HFFc6 (cell line): ENCODE results near the gene C1orf159. TPM values are rescaled to one million over a fixed set of nuclear protein-coding genes. Genes with fewer than 3 reads are reported as not detected.
"Not testable (repeated sequence)": the region's sequence is repeated elsewhere in the genome, so short reads cannot be mapped to it uniquely, and the experiment has no call there.

Experiments
- DNase-seq: peaks from one replicate; pipeline ENCODE4 v3.0.0-alpha.2; 2018
- H3K27ac Mint-ChIP-seq: 2 replicates; pipeline ENCODE4 v1.8.0; 2020; ENCODE audit warnings: mild to moderate bottlenecking, mixed read lengths
- H3K27me3 Mint-ChIP-seq: 2 replicates; pipeline ENCODE4 v1.8.0; 2021; ENCODE audit warnings: mild to moderate bottlenecking, moderate library complexity, mixed read lengths; ENCODE audit not compliant: insufficient read depth
- H3K36me3 Mint-ChIP-seq: 2 replicates; pipeline ENCODE4 v1.8.0; 2021; ENCODE audit warnings: low read depth, mixed read lengths
- H3K4me1 Mint-ChIP-seq: 2 replicates; pipeline ENCODE4 v1.8.0; 2020; ENCODE audit warnings: low read depth, mixed read lengths
- H3K4me3 Mint-ChIP-seq: 2 replicates; pipeline ENCODE4 v1.8.0; 2020; ENCODE audit warnings: mild to moderate bottlenecking, moderate library complexity, mixed read lengths
- H3K9me3 Mint-ChIP-seq: 2 replicates; pipeline ENCODE4 v1.8.0; 2020; ENCODE audit warnings: mild to moderate bottlenecking, mixed read lengths
- total RNA-seq, 6 experiments: library from RNA; stranded (reverse); fragmentation: NEBNext Ultra II Directional; extraction: Animal tissue kit (Norgen Biotek cat#: 25700); gene quantifications; 2 replicates in 1 of 6; 3 replicates in 5 of 6; pipeline ENCODE4 v1.2.3, GENCODE V29; 2021
- TF ChIP-seq, protein P1 (sequence below): fragments of 200-600 bp; sonication (generic); IDR thresholded peaks from 2 replicates; pipeline ENCODE4 v1.5.0; 2021; ENCODE audit warnings: antibody characterized with exemption, mild to moderate bottlenecking

C1orf159 gene
- total RNA-seq, 6 experiments from 2014 or later: 8.7 to 10.3 (median 9.6) TPM

DNA sequence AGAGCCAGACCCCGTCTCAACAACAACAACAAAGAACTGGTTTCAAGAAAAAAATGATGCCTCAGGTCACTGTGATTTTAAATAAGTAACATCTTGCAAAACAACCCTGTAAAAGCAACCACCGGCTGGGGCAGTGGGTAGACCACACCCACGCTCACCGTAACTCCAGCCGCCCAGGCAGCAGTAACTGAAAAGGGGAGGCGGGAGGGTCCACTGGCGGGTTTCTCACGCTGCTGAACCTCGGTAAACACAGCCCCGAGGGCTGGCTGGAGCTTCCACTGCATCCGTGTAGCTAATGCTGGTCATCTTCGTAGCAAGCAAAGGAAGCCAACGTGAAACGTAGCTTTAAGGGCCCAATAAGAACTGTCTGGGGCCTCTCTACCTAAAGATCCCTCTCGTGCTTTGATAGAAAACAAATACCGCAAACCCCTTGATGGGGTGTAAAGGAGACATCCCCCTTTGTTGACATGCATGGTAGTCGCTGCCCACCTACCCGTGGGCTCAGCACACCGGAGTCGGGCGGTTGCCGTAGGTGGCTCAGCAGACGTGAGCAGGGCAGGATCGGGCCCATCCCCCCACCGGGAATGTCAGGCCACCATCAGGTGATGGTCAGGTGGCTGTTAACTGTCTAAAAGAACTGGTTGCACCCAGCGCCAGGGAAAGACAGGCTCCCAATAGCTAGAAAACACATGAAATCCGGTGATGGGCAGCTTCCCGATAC, 4.2 kb downstream of the C1orf159 start:
- Mint-ChIP-seq H3K9me3 (peaks cover 11% of the 10 kb centered on the region), H3K4me3 (no peak overlapping the region), H3K4me1 (peaks cover 8% of the 10 kb centered on the region; the same call in 1 of the 2 replicates), H3K27ac (no peak overlapping the region), H3K36me3 (peaks cover 20% of the 10 kb centered on the region), H3K27me3 (peaks cover 2% of the 10 kb centered on the region; the same call in 1 of the 2 replicates)
- TF ChIP-seq, protein P1, sequence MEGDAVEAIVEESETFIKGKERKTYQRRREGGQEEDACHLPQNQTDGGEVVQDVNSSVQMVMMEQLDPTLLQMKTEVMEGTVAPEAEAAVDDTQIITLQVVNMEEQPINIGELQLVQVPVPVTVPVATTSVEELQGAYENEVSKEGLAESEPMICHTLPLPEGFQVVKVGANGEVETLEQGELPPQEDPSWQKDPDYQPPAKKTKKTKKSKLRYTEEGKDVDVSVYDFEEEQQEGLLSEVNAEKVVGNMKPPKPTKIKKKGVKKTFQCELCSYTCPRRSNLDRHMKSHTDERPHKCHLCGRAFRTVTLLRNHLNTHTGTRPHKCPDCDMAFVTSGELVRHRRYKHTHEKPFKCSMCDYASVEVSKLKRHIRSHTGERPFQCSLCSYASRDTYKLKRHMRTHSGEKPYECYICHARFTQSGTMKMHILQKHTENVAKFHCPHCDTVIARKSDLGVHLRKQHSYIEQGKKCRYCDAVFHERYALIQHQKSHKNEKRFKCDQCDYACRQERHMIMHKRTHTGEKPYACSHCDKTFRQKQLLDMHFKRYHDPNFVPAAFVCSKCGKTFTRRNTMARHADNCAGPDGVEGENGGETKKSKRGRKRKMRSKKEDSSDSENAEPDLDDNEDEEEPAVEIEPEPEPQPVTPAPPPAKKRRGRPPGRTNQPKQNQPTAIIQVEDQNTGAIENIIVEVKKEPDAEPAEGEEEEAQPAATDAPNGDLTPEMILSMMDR: no peak
- no peak for DNase-seq

DNA sequence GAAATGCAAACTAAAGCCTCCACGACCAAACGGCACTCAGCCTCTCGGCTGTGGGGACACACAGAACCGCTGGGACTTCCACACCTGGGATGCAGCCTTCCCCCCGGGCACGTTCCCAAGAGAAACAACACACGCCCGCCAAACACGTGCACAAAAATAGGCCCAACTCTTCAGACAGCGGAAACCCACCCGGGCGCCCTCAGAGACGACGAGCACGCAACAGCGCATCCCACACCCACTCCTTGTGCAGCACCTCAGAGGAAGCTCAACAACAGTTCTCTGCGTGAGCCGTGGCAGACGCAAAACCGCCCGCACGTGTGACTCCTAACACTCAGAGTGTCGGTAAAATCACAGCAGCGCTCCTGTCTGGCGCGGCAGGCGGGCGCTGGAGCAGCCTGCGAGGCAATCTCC, 5.3 kb downstream of the C1orf159 start:
- H3K27me3 Mint-ChIP-seq: peaks cover 2% of the 10 kb centered on the region; the same call in 1 of the 2 replicates

DNA sequence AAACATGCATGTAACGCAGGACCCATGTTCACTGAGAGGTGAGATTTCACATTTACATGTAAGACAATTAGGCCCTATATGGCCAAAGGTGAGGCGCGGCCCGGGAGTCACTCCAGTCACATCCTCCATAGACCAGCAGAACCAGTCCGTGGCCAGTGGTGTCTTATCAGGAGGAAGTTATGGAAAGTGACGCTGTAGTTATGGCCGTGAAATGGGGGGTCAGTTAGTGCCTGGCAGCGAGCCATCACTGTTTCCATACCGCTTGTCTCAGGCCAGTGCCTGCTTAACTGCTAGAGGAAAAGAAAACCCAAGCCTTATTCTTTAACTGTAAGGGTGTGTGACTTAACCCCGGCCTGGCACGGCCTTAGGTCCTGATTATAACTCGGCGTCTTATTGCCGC, 6.1 kb downstream of the C1orf159 start:
- DNase-seq: no peak
- Mint-ChIP-seq H3K4me1 (peaks cover 3% of the 10 kb centered on the region; the same call in 1 of the 2 replicates), H3K27me3 (peaks cover 2% of the 10 kb centered on the region; the same call in 1 of the 2 replicates), H3K36me3 (peaks cover 20% of the 10 kb centered on the region), H3K9me3 (peaks cover 19% of the 10 kb centered on the region), H3K27ac (no peak overlapping the region), H3K4me3 (no peak overlapping the region)
- TF ChIP-seq, protein P1: no peak

More for the DNA sequence above, 5.3 kb downstream of the C1orf159 start:
- DNase-seq: no peak
- Mint-ChIP-seq H3K9me3 (peaks cover 19% of the 10 kb centered on the region), H3K27ac (no peak overlapping the region), H3K4me3 (no peak overlapping the region), H3K4me1 (peaks cover 8% of the 10 kb centered on the region; the same call in 1 of the 2 replicates), H3K36me3 (peaks cover 20% of the 10 kb centered on the region)
- TF ChIP-seq, protein P1: no peak

DNA sequence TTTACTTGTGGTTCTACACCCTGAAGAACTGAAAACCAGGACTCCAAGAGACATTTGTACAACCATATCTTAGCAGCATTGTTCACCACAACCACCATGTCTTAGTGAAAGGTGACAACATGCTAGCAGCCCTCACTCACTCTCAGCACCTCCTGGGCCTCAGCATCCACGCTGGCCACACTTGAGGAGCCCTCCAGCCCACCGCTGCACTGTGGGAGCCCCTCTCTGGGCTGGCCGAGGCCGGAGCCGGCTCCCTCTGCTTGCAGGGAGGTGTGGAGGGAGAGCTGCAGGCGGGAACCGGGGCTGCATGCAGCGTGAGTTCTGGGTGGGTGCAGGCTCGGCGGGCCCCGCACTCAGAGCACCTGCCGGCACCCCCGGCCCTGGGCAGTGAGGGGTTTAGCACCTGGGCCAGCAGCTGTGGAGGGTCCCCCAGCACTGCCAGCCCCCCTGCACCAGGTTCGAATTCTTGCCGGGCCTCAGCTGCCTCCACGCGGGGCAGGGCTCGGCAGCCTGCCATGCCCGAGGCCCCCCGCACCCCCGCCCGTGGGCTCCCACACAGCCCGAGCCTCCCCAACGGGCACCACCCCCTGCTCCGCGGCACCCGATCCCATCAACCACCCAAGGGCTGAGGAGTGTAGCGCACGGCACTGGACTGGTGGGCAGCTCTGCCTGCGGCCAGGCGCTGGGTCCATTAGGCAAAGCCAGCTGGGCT, 9.2 kb downstream of the C1orf159 start:
- no peaks in the 10 kb centered on the region; the same call in 1 of the 2 replicates for H3K27me3 Mint-ChIP-seq
- no peaks in the 10 kb centered on the region; the same call in 1 of the 2 replicates for H3K36me3 Mint-ChIP-seq
- H3K9me3 Mint-ChIP-seq: peaks cover 7% of the 10 kb centered on the region; the same call in 1 of the 2 replicates
- no peaks in the 10 kb centered on the region for H3K4me1 Mint-ChIP-seq
- H3K27ac Mint-ChIP-seq: no peak overlapping the region
- TF ChIP-seq, protein P1: no peak
- no peak overlapping the region for H3K4me3 Mint-ChIP-seq
- no peak for DNase-seq

DNA sequence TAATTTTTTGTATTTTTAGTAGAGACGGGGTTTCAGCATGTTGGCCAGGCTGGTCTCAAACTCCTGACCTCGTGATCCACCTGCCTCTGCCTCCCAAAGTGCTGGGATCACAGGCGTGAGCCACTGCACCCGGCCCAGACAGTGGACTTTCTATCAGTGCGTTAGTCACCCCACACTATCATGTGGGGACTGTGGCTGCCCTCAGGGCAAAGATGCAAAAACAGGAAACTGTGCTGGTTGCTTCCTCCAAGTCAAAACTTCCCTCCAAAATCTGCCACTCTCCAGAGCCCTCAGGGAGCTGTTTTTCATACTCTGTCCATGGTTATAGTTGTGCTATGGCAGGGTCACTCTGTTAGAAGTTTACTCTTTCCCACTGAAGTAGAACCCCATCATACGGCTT, 11.7 kb downstream of the C1orf159 start:
- Mint-ChIP-seq H3K36me3 (peaks cover 13% of the 10 kb centered on the region), H3K9me3 (peaks cover 14% of the 10 kb centered on the region)
- DNase-seq, H3K4me1 Mint-ChIP-seq, H3K4me3 Mint-ChIP-seq, H3K27me3 Mint-ChIP-seq, H3K27ac Mint-ChIP-seq: not testable (repeated sequence)

DNA sequence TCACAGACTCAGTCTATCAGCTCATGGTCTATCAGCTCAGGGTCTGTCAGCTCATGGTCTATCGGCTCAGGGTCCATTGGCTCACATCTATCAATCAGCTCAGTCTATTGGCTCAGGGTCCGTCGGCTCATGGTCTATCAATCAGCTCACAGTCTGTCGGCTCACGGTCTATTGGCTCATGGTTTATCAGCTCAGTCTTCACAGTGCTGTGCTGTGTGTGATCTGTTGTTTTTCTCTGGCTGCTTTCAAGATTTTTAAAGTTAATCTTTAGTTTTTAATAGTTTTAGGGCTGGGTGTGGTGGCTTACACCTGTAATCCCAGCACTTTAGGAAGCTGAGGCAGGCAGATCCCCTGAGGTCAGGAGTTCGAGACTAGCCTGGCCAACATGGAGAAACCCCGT, 14.4 kb downstream of the C1orf159 start:
- TF ChIP-seq, protein P1: no peak
- Mint-ChIP-seq H3K9me3 (peaks cover 14% of the 10 kb centered on the region), H3K27ac (no peak overlapping the region), H3K36me3 (peaks cover 15% of the 10 kb centered on the region), H3K27me3 (no peaks in the 10 kb centered on the region), H3K4me1 (no peaks in the 10 kb centered on the region), H3K4me3 (no peak overlapping the region)
- no peak for DNase-seq
